K562 (cell line): Measurements from ENCODE around the gene KISS1R. TPM values are rescaled to one million over a fixed set of nuclear protein-coding genes. Genes with fewer than 3 reads are reported as not detected.
A peak's percentile ranks its signal among the peaks of the same experiment; 100 is the strongest.

Experiments
- E2F1 ChIP-seq: sonication (generic); formaldehyde crosslinking; IDR thresholded peaks from 2 replicates; pipeline ENCODE4 v1.8.1; 2023; ENCODE audit warnings: mild to moderate bottlenecking, missing genetic modification reagents, moderate library complexity
- PRDM10 ChIP-seq: fragments of 450-650 bp; IDR thresholded peaks from 2 replicates; pipeline ENCODE4 v1.6.1; 2018; ENCODE audit not compliant: partially characterized antibody
- XRCC4 ChIP-seq: IDR thresholded peaks from one replicate; pipeline ENCODE4 v1.6.1; 2011; ENCODE audit not compliant: insufficient read depth, insufficient read length; ENCODE audit errors: extremely low read depth
- ZBTB33 ChIP-seq: sonication (generic); formaldehyde crosslinking; IDR thresholded peaks from 2 replicates; pipeline ENCODE4 v1.8.1; 2023; ENCODE audit warnings: mild to moderate bottlenecking, missing genetic modification reagents
- polyA plus RNA-seq, 8 experiments: library from polyadenylated mRNA; depleted of rRNA in 4 of 8; stranded (reverse) in 5 of 8; unstranded in 3 of 8; fragments of >200 nt; fragmentation: Nextera tagmentation in 2 of 8; fragmentation: Illumina TruSeq in 1 of 8; extraction: Ambion mirVana in 2 of 8; extraction: Trizol in 1 of 8; gene quantifications; 2 replicates each; pipeline versions ENCODE4 v1.2.1 to v1.2.3, GENCODE V29; 2011 to 2014; ENCODE audit warnings: inconsistent platforms in 1 of 8, missing spikeins in 1 of 8
- total RNA-seq, 7 experiments: library from RNA; depleted of rRNA in 6 of 7; stranded (reverse); fragments of >200 nt in 6 of 7; fragmentation: Illumina TruSeq in 2 of 7; extraction: Trizol in 2 of 7; gene quantifications; 2 replicates each; pipeline versions ENCODE4 v1.2.1 to v1.2.3, GENCODE V29; 2011 to 2021; ENCODE audit warnings: low replicate concordance in 1 of 7

Gene KISS1R
- total and polyA plus RNA-seq, 9 of the 15 experiments (the other 6 are each of a cell fraction or from before 2014, with no cell fraction given) = 0.37 to 39.4 (median 2.0) TPM

GRCh38 chr19:927780-928401 lies 10.8 kb downstream of the KISS1R start (continued):
- TF ChIP-seq PRDM10 = peak; percentile 20
- no peak for TF ChIP-seq XRCC4
- TF ChIP-seq E2F1 (CRISPR knock-in tag) = no peak
- 0 out of 2 replicates have a peak, but pooled peaks have one; percentile 35 for TF ChIP-seq ZBTB33 (CRISPR knock-in tag)
